Renal pelvis (tissue), 12 donors: ENCODE results near the gene BAG1. TPM values are rescaled to one million over a fixed set of nuclear protein-coding genes. Genes with fewer than 3 reads are reported as not detected.

Experiments
- DNase-seq: peaks from one replicate; pipeline ENCODE4 v3.0.0-alpha.2; 2013
- long read RNA-seq, 16 experiments: transcript quantifications; one replicate each; lab custom pipeline, GENCODE V29; 2026
- polyA plus RNA-seq, 3 donors: library from polyadenylated mRNA; unstranded; fragments of 120-200 nt; gene quantifications; one replicate each; pipeline ENCODE4 v1.2.1, GENCODE V29; 2013; ENCODE audit not compliant: insufficient read length in 3 of 3

The BAG1 gene
- 10 to 100 TPM; 74.8 to 80.3 (median 77.6) TPM for polyA plus RNA-seq
- long read RNA-seq, donor 1, transcript BAG1-201 (4 exons, 1,977 nt), result minor isoform, 9 of 43 reads
- long read RNA-seq, donor 1, transcript BAG1-210 (7 exons, 3,786 nt), result major isoform, 34 of 43 reads
- long read RNA-seq, donor 1, partial matches to known transcripts, result 0 of 43 reads
- long read RNA-seq, donor 1, other reads (novel, unspliced or antisense), result 0 of 43 reads
- long read RNA-seq, donor 2, transcript BAG1-210 (7 exons, 3,786 nt), result major isoform, 47 of 432 reads
- long read RNA-seq, donor 2, transcript BAG1-201 (4 exons, 1,977 nt), result minor isoform, 11 of 432 reads
- long read RNA-seq, donor 2, partial matches to known transcripts, result 374 of 432 reads
- long read RNA-seq, donor 2, other reads (novel, unspliced or antisense), result 0 of 432 reads
- long read RNA-seq, donor 3, transcript BAG1-201 (4 exons, 1,977 nt), result minor isoform, 22 of 56 reads
- long read RNA-seq, donor 3, transcript BAG1-210 (7 exons, 3,786 nt), result major isoform, 29 of 56 reads
- long read RNA-seq, donor 3, partial matches to known transcripts, result 5 of 56 reads
- long read RNA-seq, donor 3, other reads (novel, unspliced or antisense), result 0 of 56 reads
- long read RNA-seq, donor 4, transcript BAG1-201 (4 exons, 1,977 nt), result minor isoform, 20 of 73 reads
- long read RNA-seq, donor 4, transcript BAG1-210 (7 exons, 3,786 nt), result major isoform, 53 of 73 reads
- long read RNA-seq, donor 4, partial matches to known transcripts, result 0 of 73 reads
- long read RNA-seq, donor 4, other reads (novel, unspliced or antisense), result 0 of 73 reads
- long read RNA-seq, donor 5, transcript BAG1-210 (7 exons, 3,786 nt), result major isoform, 16 of 24 reads
- long read RNA-seq, donor 5, transcript BAG1-201 (4 exons, 1,977 nt), result minor isoform, 8 of 24 reads
- long read RNA-seq, donor 5, partial matches to known transcripts, result 0 of 24 reads
- long read RNA-seq, donor 5, other reads (novel, unspliced or antisense), result 0 of 24 reads
- long read RNA-seq, donor 6, transcript BAG1-201 (4 exons, 1,977 nt), result minor isoform, 6 of 54 reads
- long read RNA-seq, donor 6, transcript BAG1-210 (7 exons, 3,786 nt), result major isoform, 48 of 54 reads
- long read RNA-seq, donor 6, partial matches to known transcripts, result 0 of 54 reads
- long read RNA-seq, donor 6, other reads (novel, unspliced or antisense), result 0 of 54 reads
- long read RNA-seq, donor 7, transcript BAG1-210 (7 exons, 3,786 nt), result major isoform, 41 of 87 reads
- long read RNA-seq, donor 7, transcript BAG1-201 (4 exons, 1,977 nt), result minor isoform, 17 of 87 reads
- long read RNA-seq, donor 7, partial matches to known transcripts, result 29 of 87 reads
- long read RNA-seq, donor 7, other reads (novel, unspliced or antisense), result 0 of 87 reads
- long read RNA-seq, donor 8, transcript BAG1-201 (4 exons, 1,977 nt), result major isoform, 9 of 18 reads
- long read RNA-seq, donor 8, transcript BAG1-210 (7 exons, 3,786 nt), result major isoform, 9 of 18 reads
- long read RNA-seq, donor 8, partial matches to known transcripts, result 0 of 18 reads
- long read RNA-seq, donor 8, other reads (novel, unspliced or antisense), result 0 of 18 reads
- long read RNA-seq, donor 9, transcript BAG1-210 (7 exons, 3,786 nt), result major isoform, 63 of 124 reads
- long read RNA-seq, donor 9, transcript BAG1-201 (4 exons, 1,977 nt), result minor isoform, 35 of 124 reads
- long read RNA-seq, donor 9, partial matches to known transcripts, result 25 of 124 reads
- long read RNA-seq, donor 9, other reads (novel, unspliced or antisense), result 0 of 124 reads
- long read RNA-seq, donor 10, transcript BAG1-201 (4 exons, 1,977 nt), result minor isoform, 10 of 63 reads
- long read RNA-seq, donor 10, transcript BAG1-210 (7 exons, 3,786 nt), result major isoform, 41 of 63 reads
- long read RNA-seq, donor 10, partial matches to known transcripts, result 12 of 63 reads
- long read RNA-seq, donor 10, other reads (novel, unspliced or antisense), result 0 of 63 reads
- long read RNA-seq, donor 11, transcript BAG1-210 (7 exons, 3,786 nt), result major isoform, 25 of 311 reads
- long read RNA-seq, donor 11, partial matches to known transcripts, result 282 of 311 reads
- long read RNA-seq, donor 11, other reads (novel, unspliced or antisense), result 0 of 311 reads
- long read RNA-seq, donor 12, transcript BAG1-210 (7 exons, 3,786 nt), result major isoform, 58 of 80 reads
- long read RNA-seq, donor 12, transcript BAG1-201 (4 exons, 1,977 nt), result minor isoform, 11 of 80 reads
- long read RNA-seq, donor 12, partial matches to known transcripts, result 8 of 80 reads
- long read RNA-seq, donor 12, other reads (novel, unspliced or antisense), result 0 of 80 reads
- long read RNA-seq, donor 13, transcript BAG1-210 (7 exons, 3,786 nt), result major isoform, 15 of 23 reads
- long read RNA-seq, donor 13, transcript BAG1-201 (4 exons, 1,977 nt), result minor isoform, 8 of 23 reads
- long read RNA-seq, donor 13, partial matches to known transcripts, result 0 of 23 reads
- long read RNA-seq, donor 13, other reads (novel, unspliced or antisense), result 0 of 23 reads
- long read RNA-seq, donor 14, result 0 reads
- long read RNA-seq, donor 15, transcript BAG1-201 (4 exons, 1,977 nt), result minor isoform, 9 of 95 reads
- long read RNA-seq, donor 15, transcript BAG1-210 (7 exons, 3,786 nt), result major isoform, 67 of 95 reads
- long read RNA-seq, donor 15, partial matches to known transcripts, result 19 of 95 reads
- long read RNA-seq, donor 15, other reads (novel, unspliced or antisense), result 0 of 95 reads
- long read RNA-seq, donor 16, transcript BAG1-201 (4 exons, 1,977 nt), result minor isoform, 29 of 102 reads
- long read RNA-seq, donor 16, transcript BAG1-210 (7 exons, 3,786 nt), result major isoform, 54 of 102 reads
- long read RNA-seq, donor 16, partial matches to known transcripts, result 18 of 102 reads
- long read RNA-seq, donor 16, other reads (novel, unspliced or antisense), result 0 of 102 reads

GRCh38 chr9:33264473-33265177 is at the start of gene BAG1, which contains the start of gene CHMP5:
Gene BAG1, minus strand, starts transcription at chr9:33264708.
Gene CHMP5, plus strand, starts transcription at chr9:33265049. Its CDS starts 30 bp downstream, at chr9:33265079.
- DNase-seq, result peak; percentile 99

GRCh38 chr9:33311953-33312352 is 47.4 kb upstream of the BAG1 start:
- DNase-seq, result no peak

- no peak for DNase-seq
These were observed 46.2 kb upstream of the BAG1 start for GRCh38 chr9:33310748-33311147.

GRCh38 chr9:33309903-33310302 is 45.4 kb upstream of the BAG1 start:
- DNase-seq, result no peak

GRCh38 chr9:33307067-33307466 is 42.6 kb upstream of the BAG1 start:
- no peak for DNase-seq

- no peak for DNase-seq
These were observed 41.5 kb upstream of the BAG1 start for GRCh38 chr9:33306037-33306436.

- DNase-seq, result no peak
These were observed 39.9 kb upstream of the BAG1 start for GRCh38 chr9:33304362-33304761.

- DNase-seq, result no peak
These were observed 36.0 kb upstream of the BAG1 start for GRCh38 chr9:33300546-33300945.

GRCh38 chr9:33297432-33297831 is 32.9 kb upstream of the BAG1 start:
- DNase-seq, result no peak

GRCh38 chr9:33295571-33295970 is 31.1 kb upstream of the BAG1 start:
- DNase-seq, result no peak

GRCh38 chr9:33294670-33295432 is 30.3 kb upstream of the BAG1 start:
- DNase-seq, result no peak

GRCh38 chr9:33293782-33294181 is 29.3 kb upstream of the BAG1 start:
- DNase-seq, result no peak

GRCh38 chr9:33291901-33292300 is 27.4 kb upstream of the BAG1 start:
- no peak for DNase-seq

- DNase-seq, result no peak
These were observed 26.5 kb upstream of the BAG1 start for GRCh38 chr9:33291031-33291397.

GRCh38 chr9:33290247-33291030 is 25.9 kb upstream of the BAG1 start, which contains the start of gene NFX1:
Gene NFX1, plus strand, starts transcription at chr9:33290516. Its CDS starts 57 bp downstream, at chr9:33290573.
- DNase-seq, result peak; percentile 99

- DNase-seq, result no peak
These were observed 25.4 kb upstream of the BAG1 start for GRCh38 chr9:33289936-33290246.
